HG02678 (cell line): ENCODE results near the gene CEP152.
"Not testable (repeated sequence)": the region's sequence is repeated elsewhere in the genome, so short reads cannot be mapped to it uniquely, and the experiment has no call there.

Experiments
- ATAC-seq: cut with Tn5 transposase; IDR thresholded peaks from one replicate; pipeline ENCODE4 v1.9.1; 2021; ENCODE audit warnings: mild to moderate bottlenecking, moderate library complexity; ENCODE audit not compliant: unreplicated experiment

Gene CEP152

GRCh38 chr15:48814286-48814685 lies 3.4 kb upstream of the CEP152 start:
- no peak for ATAC-seq

DNA sequence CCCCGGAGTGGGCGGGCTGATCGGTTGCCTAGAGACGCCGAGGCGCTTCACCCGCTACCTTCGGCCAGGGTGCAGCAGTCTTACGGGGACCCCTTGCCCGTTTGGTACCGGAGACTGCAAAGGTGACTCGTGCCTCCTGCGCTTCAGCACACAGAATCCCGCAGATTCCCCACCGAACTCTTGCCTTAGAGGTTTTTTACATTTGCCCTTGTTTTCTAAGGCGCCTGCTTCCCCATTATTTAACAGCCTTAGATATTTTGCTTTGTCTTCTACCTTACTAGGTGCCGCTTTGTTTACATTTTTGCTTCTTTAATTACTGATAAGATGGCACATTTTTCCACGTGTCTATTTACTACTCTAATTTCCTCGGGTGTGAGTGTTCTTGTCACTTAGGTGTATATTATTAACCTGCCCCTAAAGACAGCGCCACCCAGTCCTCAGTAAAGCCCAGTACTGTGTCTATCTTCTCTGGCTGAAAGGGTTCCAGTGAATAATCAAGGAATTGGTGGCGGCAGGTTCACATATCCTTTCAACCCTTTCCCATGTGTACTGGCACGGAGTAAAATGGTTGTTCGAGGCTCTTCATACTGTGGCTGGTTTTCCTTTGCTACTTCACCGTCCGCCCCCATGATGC lies 573 bp upstream of the CEP152 start:
- ATAC-seq = no peak

GRCh38 chr15:48806151-48806550 lies 4.7 kb downstream of the CEP152 start:
- ATAC-seq = no peak

DNA sequence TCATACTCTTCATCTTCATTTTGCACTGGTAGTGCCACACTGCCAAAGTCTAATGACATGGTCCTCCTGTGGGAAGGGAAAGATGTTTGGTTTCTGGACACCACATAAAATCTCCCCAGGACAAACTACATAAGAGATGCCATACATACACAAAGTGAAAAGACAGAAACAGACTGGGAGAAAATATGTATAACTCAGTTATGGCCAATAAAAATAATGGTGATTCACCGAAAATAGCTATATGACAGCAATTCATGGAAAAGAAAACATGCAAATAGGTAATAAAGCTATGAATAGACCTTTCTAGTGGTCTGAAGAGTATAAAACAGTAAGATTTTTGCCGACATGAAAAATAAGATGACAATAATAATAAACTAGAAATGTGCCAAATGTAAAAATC lies 5.3 kb downstream of the CEP152 start:
- no peak for ATAC-seq

DNA sequence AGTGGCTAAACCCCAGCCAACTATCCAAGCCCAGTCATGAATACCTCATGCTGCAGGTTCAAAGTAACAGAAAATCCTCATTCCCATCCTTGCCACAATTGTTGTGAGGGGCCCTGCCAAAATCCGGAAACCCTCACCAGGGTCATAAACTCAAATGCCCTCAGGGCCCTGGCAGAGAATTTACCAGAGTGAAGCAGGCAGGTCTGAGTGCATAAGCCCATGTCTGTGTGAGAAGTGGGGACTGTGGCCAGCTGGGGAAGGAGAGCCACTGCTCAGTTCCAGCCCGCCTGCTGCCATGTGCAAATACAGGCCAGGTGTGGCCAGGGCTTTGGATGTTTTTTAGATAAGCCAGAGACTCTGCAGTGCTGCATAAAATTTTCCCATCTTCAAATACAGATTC lies 7.0 kb downstream of the CEP152 start:
- ATAC-seq = no peak

DNA sequence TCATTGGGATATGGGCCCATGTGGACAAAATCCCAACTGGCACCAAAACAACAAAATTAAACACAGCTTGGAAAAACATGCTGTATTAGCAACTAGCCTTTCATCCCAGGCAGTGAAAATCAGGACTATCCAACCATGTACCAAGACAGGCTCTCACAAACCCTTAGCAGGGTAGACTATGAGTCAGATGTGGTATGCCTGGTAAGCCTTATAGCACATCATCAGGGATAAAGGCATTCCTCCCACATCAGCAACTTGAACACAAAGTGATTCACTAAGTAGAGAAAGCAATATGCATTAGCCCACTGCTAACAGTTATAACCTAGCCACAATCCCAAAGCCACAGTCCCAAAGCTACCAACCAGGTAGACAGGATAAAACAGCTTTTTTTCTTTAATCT lies 8.0 kb downstream of the CEP152 start:
- ATAC-seq = no peak

DNA sequence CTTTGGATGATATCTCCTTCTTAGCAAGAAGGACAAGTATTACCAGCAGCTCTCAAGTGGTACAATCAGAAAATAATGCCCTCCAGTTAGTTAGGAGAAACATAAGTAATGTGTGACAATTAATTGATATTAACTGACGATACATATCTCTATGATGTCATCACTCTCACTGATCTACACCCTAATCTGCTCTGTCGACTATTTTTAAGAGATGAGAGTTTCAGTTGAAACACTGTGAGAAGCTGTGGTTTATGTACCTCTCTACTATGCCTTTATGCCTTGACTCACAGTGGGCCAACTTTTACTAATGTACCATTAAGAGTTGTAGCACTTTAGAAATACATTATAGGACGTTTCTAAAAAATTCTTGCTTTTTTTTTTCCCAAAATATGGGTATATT lies 8.6 kb downstream of the CEP152 start:
- ATAC-seq = peak; percentile 62

- no peak for ATAC-seq
Observed at GRCh38 chr15:48800811-48801455, 9.9 kb downstream of the CEP152 start.

GRCh38 chr15:48800245-48800644 lies 10.6 kb downstream of the CEP152 start:
- no peak for ATAC-seq

DNA sequence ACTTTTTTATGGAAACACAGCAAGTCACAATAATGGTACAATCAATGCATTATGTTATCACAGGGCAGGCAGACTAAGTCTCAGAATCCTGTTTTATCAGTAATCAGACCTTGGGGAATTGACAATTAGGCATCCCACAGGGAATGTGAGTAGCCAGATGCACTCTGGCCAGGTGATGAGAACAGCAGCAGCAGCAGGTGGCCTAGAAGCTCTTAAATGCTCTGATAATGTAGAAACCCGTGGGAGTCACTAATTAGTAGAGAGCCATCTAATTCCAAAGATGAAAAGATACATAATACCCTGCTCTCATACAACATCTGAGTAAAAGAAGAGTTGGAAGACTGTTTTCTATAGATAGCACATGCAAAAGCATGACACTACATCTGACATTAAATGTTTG lies 12.6 kb downstream of the CEP152 start:
- no peak for ATAC-seq

- peak; percentile 48 for ATAC-seq
Observed at GRCh38 chr15:48796930-48797329, 13.9 kb downstream of the CEP152 start.

DNA sequence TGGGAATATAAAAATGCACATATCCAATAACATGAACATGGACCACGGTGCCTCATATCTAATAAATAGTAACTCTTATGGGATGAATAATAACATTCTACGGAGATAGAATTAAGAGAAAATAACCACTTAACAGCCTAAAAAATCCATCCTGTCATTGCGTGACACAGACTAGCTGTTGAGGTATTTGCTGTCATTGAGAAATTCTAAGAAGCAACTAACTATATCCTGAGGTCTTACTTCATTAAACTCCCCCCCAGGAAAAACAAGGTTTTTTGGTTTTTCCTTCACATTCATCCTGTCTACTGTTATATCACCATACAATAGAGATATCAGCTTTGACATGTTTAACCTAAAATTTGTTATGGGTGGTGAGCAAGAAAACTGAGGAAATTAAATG lies 14.3 kb downstream of the CEP152 start:
- ATAC-seq = no peak

- no peak for ATAC-seq
Observed at GRCh38 chr15:48795901-48796300, 15.0 kb downstream of the CEP152 start.

GRCh38 chr15:48794697-48795134 lies 16.2 kb downstream of the CEP152 start:
- ATAC-seq = peak; percentile 85

GRCh38 chr15:48792408-48792807 lies 18.5 kb downstream of the CEP152 start:
- ATAC-seq = no peak

- not testable (repeated sequence) for ATAC-seq
Observed at GRCh38 chr15:48790466-48791115, 20.3 kb downstream of the CEP152 start.

- ATAC-seq = no peak
Observed at GRCh38 chr15:48785712-48786111, 25.2 kb downstream of the CEP152 start.

DNA sequence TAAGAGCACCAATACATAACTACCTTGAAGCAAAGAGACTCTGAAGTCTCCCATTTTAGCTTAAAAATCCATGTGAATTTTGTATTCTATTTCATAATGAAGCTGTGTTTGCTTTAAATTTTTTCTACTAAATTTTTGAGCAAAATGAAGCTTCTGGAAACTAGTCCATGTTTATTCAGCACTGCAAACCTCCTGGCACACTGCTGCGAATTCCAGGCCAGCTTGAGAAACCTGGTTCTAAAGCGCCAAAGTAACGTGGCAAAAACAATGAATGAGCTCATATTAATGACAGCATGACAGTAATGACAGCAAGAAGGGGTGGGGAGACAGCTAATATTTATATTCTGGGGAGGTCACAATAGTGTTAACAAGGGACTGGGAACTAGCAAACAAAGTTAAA lies 25.7 kb downstream of the CEP152 start:
- no peak for ATAC-seq

DNA sequence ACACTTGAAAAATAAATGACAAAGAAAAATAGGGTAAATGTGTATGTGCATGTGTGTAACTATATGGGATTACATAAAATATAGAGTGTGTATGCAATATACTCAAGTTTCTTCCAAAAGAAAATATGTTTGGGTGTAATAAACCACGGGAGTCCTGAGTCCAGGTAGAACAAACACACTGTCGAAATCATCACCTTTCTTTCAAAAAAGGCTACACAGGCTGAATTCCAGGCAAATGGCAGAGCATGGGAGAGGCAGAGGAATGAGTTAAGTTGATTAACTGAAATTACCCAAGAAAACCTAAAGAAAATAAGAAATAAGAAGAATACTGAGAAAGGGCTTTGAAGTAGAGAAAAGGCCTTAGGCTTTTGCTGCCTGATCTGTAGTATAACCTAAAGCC lies 26.1 kb downstream of the CEP152 start:
- no peak for ATAC-seq

DNA sequence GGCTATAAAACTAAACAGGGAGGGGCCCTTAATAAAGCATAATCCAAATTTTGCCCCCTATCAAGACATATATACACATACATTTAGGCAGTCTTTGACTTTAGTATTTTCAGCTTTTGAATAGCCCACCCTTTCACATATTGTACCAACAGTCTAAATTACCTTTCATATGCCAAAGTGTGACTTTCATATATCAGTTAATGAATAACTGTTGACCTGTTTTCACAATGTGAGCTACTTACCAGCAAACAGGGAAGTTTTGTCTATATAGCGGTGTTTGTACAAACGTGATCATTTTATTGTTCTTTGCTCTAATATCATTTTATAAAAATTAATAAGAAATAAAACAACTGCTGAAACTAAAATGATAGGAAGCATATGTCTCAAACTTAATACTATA lies 28.0 kb downstream of the CEP152 start:
- ATAC-seq = no peak

GRCh38 chr15:48781481-48782081 lies 29.3 kb downstream of the CEP152 start:
- no peak for ATAC-seq

DNA sequence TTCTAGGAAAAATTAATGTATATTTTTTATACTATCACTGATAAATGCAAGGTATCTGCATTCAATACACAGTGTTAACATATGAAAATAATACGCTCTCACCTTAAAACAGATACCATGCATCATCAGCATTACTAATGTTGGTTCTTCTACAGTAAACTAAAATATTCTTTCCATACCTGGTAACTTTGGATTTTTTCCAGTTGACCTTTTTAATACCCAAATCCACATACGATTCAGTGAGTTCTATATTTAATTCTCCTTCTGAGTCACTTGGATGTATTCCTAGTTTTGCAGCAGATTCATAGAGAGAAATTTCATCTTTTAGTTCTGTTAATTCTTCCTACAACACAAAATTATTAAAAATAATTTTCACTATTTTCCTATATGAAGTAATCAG lies 29.9 kb downstream of the CEP152 start:
- no peak for ATAC-seq
